Lung microvascular endothelial cell (primary cell): ENCODE results near the gene NFIB. TPM values are rescaled to one million over a fixed set of nuclear protein-coding genes. Genes with fewer than 3 reads are reported as not detected.

ENCODE experiments used
- DNase-seq, 2 donors: peaks; one replicate each; pipeline versions ENCODE4 v3.0.0 to v3.0.0-alpha.2; 2010; ENCODE audit warnings: low read depth in 2 of 2
- total RNA-seq: library from RNA; depleted of rRNA; stranded (reverse); fragments of >200 nt; gene quantifications from 2 replicates; pipeline ENCODE4 v1.2.1, GENCODE V29; 2014

NFIB gene
- total RNA-seq, 1 donor from 2014 or later, result 164 TPM

- peak in 1 of 2 donors; percentile 68 for DNase-seq
These were observed 7.7 kb upstream of the NFIB start for GRCh38 chr9:14321517-14322130.

- peak; percentile 83 for DNase-seq
These were observed 6.6 kb upstream of the NFIB start for GRCh38 chr9:14320271-14321181.

- no peak for DNase-seq
These were observed 5.1 kb upstream of the NFIB start for GRCh38 chr9:14318934-14319580.

GRCh38 chr9:14318361-14318760 is 4.4 kb upstream of the NFIB start:
- no peak for DNase-seq

- DNase-seq, result no peak
These were observed 3.9 kb upstream of the NFIB start for GRCh38 chr9:14317667-14318320.

GRCh38 chr9:14316602-14317300 is 2.8 kb upstream of the NFIB start:
- peak in 1 of 2 donors; percentile 58 for DNase-seq

- DNase-seq, result peak; percentile 61 to 65
These were observed 2.1 kb upstream of the NFIB start for GRCh38 chr9:14315875-14316601.

- DNase-seq, result peak; percentile 75 to 81
These were observed 1.3 kb upstream of the NFIB start for GRCh38 chr9:14314929-14315874.

GRCh38 chr9:14314424-14314928 is 535 bp upstream of the NFIB start:
- peak; percentile 90 to 94 for DNase-seq

GRCh38 chr9:14313378-14313940 is 482 bp downstream of the NFIB start:
- DNase-seq, result peak; percentile 50 to 56

GRCh38 chr9:14312719-14313377 is 1.1 kb downstream of the NFIB start:
- DNase-seq, result peak in 1 of 2 donors; percentile 42

- peak; percentile 51 to 68 for DNase-seq
These were observed 1.8 kb downstream of the NFIB start for GRCh38 chr9:14311956-14312685.

GRCh38 chr9:14311171-14311949 is 2.6 kb downstream of the NFIB start:
- DNase-seq, result no peak

- DNase-seq, result no peak
These were observed 3.6 kb downstream of the NFIB start for GRCh38 chr9:14310311-14310710.

GRCh38 chr9:14309403-14309802 is 4.5 kb downstream of the NFIB start:
- DNase-seq, result peak; percentile 55 to 77

- DNase-seq, result no peak
These were observed 5.1 kb downstream of the NFIB start for GRCh38 chr9:14308853-14309145.
